H9 (cell line): Measurements from ENCODE around the gene HEXD. TPM values are rescaled to one million over a fixed set of nuclear protein-coding genes. Genes with fewer than 3 reads are reported as not detected.

Source experiments
- DNase-seq: peaks from one replicate; pipeline ENCODE4 v3.0.0-alpha.2; 2017
- H2AFZ ChIP-seq: one replicate; pipeline ENCODE4 v1.6.1; 2013; ENCODE audit warnings: mild to moderate bottlenecking, low read length, control low read depth, moderate library complexity
- H2AK5ac ChIP-seq: 2 replicates; pipeline ENCODE4 v1.6.1; 2013; ENCODE audit warnings: low read length, control low read depth, mixed read lengths; ENCODE audit not compliant: insufficient read length
- H2BK120ac ChIP-seq: one replicate; pipeline ENCODE4 v1.6.1; 2013; ENCODE audit warnings: low read depth, mild to moderate bottlenecking, low read length, control low read depth, inconsistent platforms; ENCODE audit not compliant: poor library complexity, severe bottlenecking
- H2BK12ac ChIP-seq: 2 replicates; pipeline ENCODE4 v1.6.1; 2013; ENCODE audit warnings: low read length, control low read depth, mixed read lengths, low read depth; ENCODE audit not compliant: insufficient read length
- H2BK15ac ChIP-seq: 2 replicates; pipeline ENCODE4 v1.6.1; 2013; ENCODE audit warnings: low read depth, low read length, control low read depth
- H2BK20ac ChIP-seq: one replicate; pipeline ENCODE4 v1.6.1; 2013; ENCODE audit warnings: low read depth, mild to moderate bottlenecking, low read length, control low read depth, inconsistent platforms; ENCODE audit not compliant: poor library complexity, severe bottlenecking
- H2BK5ac ChIP-seq: 2 replicates; pipeline ENCODE4 v1.6.1; 2013; ENCODE audit warnings: low read length, control low read depth, mixed read lengths; ENCODE audit not compliant: insufficient read length
- H3K14ac ChIP-seq: 2 replicates; pipeline ENCODE4 v1.6.1; 2013; ENCODE audit warnings: low read length, control low read depth; ENCODE audit not compliant: insufficient read depth
- H3K18ac ChIP-seq: 2 replicates; pipeline ENCODE4 v1.6.1; 2013; ENCODE audit warnings: low read depth, mild to moderate bottlenecking, mixed read lengths, low read length, control low read depth; ENCODE audit not compliant: insufficient read length
- H3K23ac ChIP-seq: 2 replicates; pipeline ENCODE4 v1.6.1; 2013; ENCODE audit warnings: low read length, control low read depth, mixed read lengths, low read depth; ENCODE audit not compliant: insufficient read length
- H3K23me2 ChIP-seq: 2 replicates; pipeline ENCODE4 v1.6.1; 2013; ENCODE audit warnings: low read depth, mild to moderate bottlenecking, mixed read lengths, low read length, control low read depth; ENCODE audit not compliant: insufficient read length, poor library complexity, severe bottlenecking
- H3K27ac ChIP-seq: 2 replicates; pipeline ENCODE4 v1.5.1; 2013; ENCODE audit warnings: low read length, control low read depth, mixed read lengths, low read depth; ENCODE audit not compliant: insufficient read length
- H3K27me3 ChIP-seq: 2 replicates; pipeline ENCODE4 v1.6.1; 2013; ENCODE audit warnings: low read length, control low read depth, inconsistent platforms; ENCODE audit not compliant: insufficient read depth
- H3K4ac ChIP-seq: 2 replicates; pipeline ENCODE4 v1.6.1; 2013; ENCODE audit warnings: low read depth, mild to moderate bottlenecking, control low read depth, inconsistent platforms, low read length, moderate library complexity
- H3K4me1 ChIP-seq: 2 replicates; pipeline ENCODE4 v1.6.1; 2013; ENCODE audit warnings: low read length, control low read depth, inconsistent platforms; ENCODE audit not compliant: insufficient read depth
- H3K4me2 ChIP-seq: 2 replicates; pipeline ENCODE4 v1.6.1; 2013; ENCODE audit warnings: low read length, control low read depth, mixed read lengths; ENCODE audit not compliant: insufficient read length, insufficient read depth
- H3K56ac ChIP-seq: 2 replicates; pipeline ENCODE4 v1.6.1; 2013; ENCODE audit warnings: low read depth, mild to moderate bottlenecking, mixed read lengths, low read length, control low read depth; ENCODE audit not compliant: insufficient read length
- H3K79me1 ChIP-seq: 2 replicates; pipeline ENCODE4 v1.6.1; 2013; ENCODE audit warnings: low read depth, mild to moderate bottlenecking, moderate library complexity, low read length, control low read depth, inconsistent platforms; ENCODE audit not compliant: insufficient read depth, poor library complexity, severe bottlenecking
- H3K79me2 ChIP-seq: 2 replicates; pipeline ENCODE4 v1.6.1; 2013; ENCODE audit warnings: low read length, control low read depth, inconsistent platforms; ENCODE audit not compliant: insufficient read depth
- H3K9ac ChIP-seq: 2 replicates; pipeline ENCODE4 v1.6.1; 2013; ENCODE audit warnings: low read length, control low read depth, mixed read lengths; ENCODE audit not compliant: insufficient read length; ENCODE audit errors: extremely low read depth
- H3K9me3 ChIP-seq: one replicate; pipeline ENCODE4 v1.6.1; 2013; ENCODE audit warnings: low read depth, low read length, inconsistent platforms; ENCODE audit not compliant: control insufficient read depth
- H3T11ph ChIP-seq: one replicate; pipeline ENCODE4 v1.6.1; 2013; ENCODE audit warnings: mild to moderate bottlenecking, low read length, control low read depth, inconsistent platforms
- H4K20me1 ChIP-seq: one replicate; pipeline ENCODE4 v1.6.1; 2013; ENCODE audit not compliant: control insufficient read depth, insufficient read length, insufficient read depth
- H4K5ac ChIP-seq: 2 replicates; pipeline ENCODE4 v1.6.1; 2013; ENCODE audit warnings: low read depth, mild to moderate bottlenecking, mixed read lengths, low read length, control low read depth; ENCODE audit not compliant: insufficient read length
- H4K8ac ChIP-seq: replicated peaks from 2 replicates; pipeline ENCODE4 v1.6.1; 2013; ENCODE audit warnings: low read length, control low read depth, mixed read lengths, low read depth; ENCODE audit not compliant: insufficient read length
- H4K91ac ChIP-seq: 2 replicates; pipeline ENCODE4 v1.6.1; 2013; ENCODE audit warnings: low read depth, mild to moderate bottlenecking, moderate library complexity, mixed read lengths, low read length, control low read depth; ENCODE audit not compliant: insufficient read length
- H3K27ac Mint-ChIP-seq, 3 experiments: 2 replicates in 2 of 3; 3 replicates in 1 of 3; pipeline ENCODE4 v1.8.0; 2020 to 2021; ENCODE audit warnings: mixed read lengths in 3 of 3, mild to moderate bottlenecking in 1 of 3, moderate library complexity in 1 of 3
- H3K27me3 Mint-ChIP-seq: 2 replicates; pipeline ENCODE4 v1.8.0; 2021; ENCODE audit warnings: low read depth, mild to moderate bottlenecking, moderate library complexity, mixed read lengths
- H3K36me3 Mint-ChIP-seq, 3 experiments: 2 replicates in 2 of 3; 3 replicates in 1 of 3; pipeline ENCODE4 v1.8.0; 2020 to 2021; ENCODE audit warnings: low read depth in 3 of 3, mixed read lengths in 3 of 3; ENCODE audit not compliant: insufficient read depth in 1 of 3
- H3K4me1 Mint-ChIP-seq, 2 experiments: 2 replicates each; pipeline ENCODE4 v1.8.0; 2020; ENCODE audit warnings: mixed read lengths in 2 of 2
- H3K4me3 Mint-ChIP-seq, 2 experiments: 2 replicates in 1 of 2; 3 replicates in 1 of 2; pipeline ENCODE4 v1.8.0; 2020 to 2021; ENCODE audit warnings: mild to moderate bottlenecking in 2 of 2, mixed read lengths in 2 of 2, moderate library complexity in 1 of 2
- H3K9me3 Mint-ChIP-seq, 2 experiments: 2 replicates in 1 of 2; 3 replicates in 1 of 2; pipeline ENCODE4 v1.8.0; 2020; ENCODE audit warnings: mild to moderate bottlenecking in 2 of 2, mixed read lengths in 2 of 2, moderate library complexity in 1 of 2
- WGBS: extraction: QIAGEN DNeasy Blood & Tissue Kit; methylation state at CpG from one replicate; pipeline ENCODE4 v1.1.7; 2013; ENCODE audit warnings: missing lambda C conversion rate, low lambda C conversion rate, mixed read lengths; ENCODE audit not compliant: insufficient read length; ENCODE audit errors: extremely low coverage; 5-methylcytosine and 5-hydroxymethylcytosine counted together
- total RNA-seq: library from RNA; stranded (reverse); gene quantifications from 2 replicates; pipeline ENCODE4 v1.2.1, GENCODE V29; 2021
- TF ChIP-seq, protein P1 (sequence below): fragments of 200-600 bp; sonication (generic); conservative IDR thresholded peaks from 3 replicates; pipeline ENCODE4 v1.8.0; 2021; ENCODE audit warnings: antibody characterized with exemption, mild to moderate bottlenecking

The HEXD gene
- total RNA-seq, 1 experiment from 2014 or later = 23.2 TPM

DNA sequence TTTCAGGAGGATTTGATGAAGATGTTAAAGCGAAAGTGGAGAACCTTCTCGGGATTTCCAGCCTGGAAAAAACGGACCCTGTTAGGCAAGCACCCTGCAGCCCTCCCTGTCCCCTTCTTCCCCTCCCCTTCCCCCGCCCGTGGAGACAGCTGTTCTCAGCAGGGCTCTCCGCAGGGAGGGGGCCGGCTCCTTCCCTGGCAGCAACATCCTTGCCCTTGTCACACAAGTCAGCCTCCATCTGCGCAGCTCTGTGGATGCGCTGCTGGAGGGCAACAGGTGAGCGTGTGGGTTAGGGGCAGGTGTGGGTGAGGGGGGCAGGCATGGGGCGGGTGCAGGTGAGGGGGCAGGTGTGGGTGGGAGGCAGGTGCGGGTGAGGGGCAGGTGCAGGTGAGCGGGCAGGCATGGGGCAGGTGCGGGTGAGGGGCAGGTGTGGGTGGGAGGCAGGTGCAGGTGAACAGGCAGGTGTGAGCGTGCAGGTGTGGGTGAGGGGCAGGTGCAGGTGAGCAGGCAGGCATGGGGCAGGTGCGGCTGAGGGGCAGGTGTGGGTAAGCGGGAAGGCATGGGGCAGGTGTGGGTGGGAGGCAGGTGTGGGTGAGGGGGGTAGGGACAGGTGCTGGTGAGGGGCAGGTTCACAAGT lies 23.0 kb downstream of the HEXD start:
- Histone ChIP-seq H2BK20ac (no peak overlapping the region), H2AFZ (no peak overlapping the region), H2BK120ac (no peak overlapping the region), H4K91ac (no peak overlapping the region), H2BK15ac (no peak overlapping the region), H3K23ac (no peak overlapping the region), H3K27me3 (no peaks in the 10 kb centered on the region), H3K18ac (no peak overlapping the region), H2AK5ac (no peak overlapping the region), H3K56ac (no peak overlapping the region), H4K8ac (no peak overlapping the region), H3K27ac (no peak overlapping the region), H3K79me1 (no peaks in the 10 kb centered on the region), H3K23me2 (no peaks in the 10 kb centered on the region), H4K20me1 (no peaks in the 10 kb centered on the region), H3K14ac (no peak overlapping the region), H3K4me2 (no peak overlapping the region), H3K9ac (no peak overlapping the region), H2BK5ac (no peak overlapping the region), H2BK12ac (no peak overlapping the region), H3K9me3 (no peaks in the 10 kb centered on the region), H3K79me2 (no peaks in the 10 kb centered on the region), H3T11ph (no peak overlapping the region), H3K4ac (no peak overlapping the region), H4K5ac (no peak overlapping the region), H3K4me1 (no peaks in the 10 kb centered on the region; the same call in 1 of the 2 replicates)
- H3K27ac Mint-ChIP-seq = peak overlapping the region in 1 of 3 experiments; percentile 91; a peak in 2 of 7 replicates
- DNase-seq = no peak
- no peaks in the 10 kb centered on the region; the same call in 1 of the 2 replicates for H3K27me3 Mint-ChIP-seq
- no peaks in the 10 kb centered on the region; a peak in 1 of 5 replicates for H3K9me3 Mint-ChIP-seq
- TF ChIP-seq, protein P1, sequence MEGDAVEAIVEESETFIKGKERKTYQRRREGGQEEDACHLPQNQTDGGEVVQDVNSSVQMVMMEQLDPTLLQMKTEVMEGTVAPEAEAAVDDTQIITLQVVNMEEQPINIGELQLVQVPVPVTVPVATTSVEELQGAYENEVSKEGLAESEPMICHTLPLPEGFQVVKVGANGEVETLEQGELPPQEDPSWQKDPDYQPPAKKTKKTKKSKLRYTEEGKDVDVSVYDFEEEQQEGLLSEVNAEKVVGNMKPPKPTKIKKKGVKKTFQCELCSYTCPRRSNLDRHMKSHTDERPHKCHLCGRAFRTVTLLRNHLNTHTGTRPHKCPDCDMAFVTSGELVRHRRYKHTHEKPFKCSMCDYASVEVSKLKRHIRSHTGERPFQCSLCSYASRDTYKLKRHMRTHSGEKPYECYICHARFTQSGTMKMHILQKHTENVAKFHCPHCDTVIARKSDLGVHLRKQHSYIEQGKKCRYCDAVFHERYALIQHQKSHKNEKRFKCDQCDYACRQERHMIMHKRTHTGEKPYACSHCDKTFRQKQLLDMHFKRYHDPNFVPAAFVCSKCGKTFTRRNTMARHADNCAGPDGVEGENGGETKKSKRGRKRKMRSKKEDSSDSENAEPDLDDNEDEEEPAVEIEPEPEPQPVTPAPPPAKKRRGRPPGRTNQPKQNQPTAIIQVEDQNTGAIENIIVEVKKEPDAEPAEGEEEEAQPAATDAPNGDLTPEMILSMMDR = no peak
- no peak overlapping the region for H3K4me3 Mint-ChIP-seq
- no CpG with 5 or more reads among the region's 17 CpGs for WGBS
- H3K4me1 Mint-ChIP-seq = peaks cover 7 to 21% of the 10 kb centered on the region in 2 experiments
- H3K36me3 Mint-ChIP-seq = peaks cover 4 to 20% (median 13%) of the 10 kb centered on the region in 3 experiments; a peak in 6 of 7 replicates
